OCI-LY1 (cell line): ENCODE measurements around the gene SYNJ2BP.
"Not testable (repeated sequence)": the region's sequence is repeated elsewhere in the genome, so short reads cannot be mapped to it uniquely, and the experiment has no call there.

Source experiments
- H2AFZ ChIP-seq: fragments of 200-600 bp; sonication (generic), shearing (Covaris generic); 2 replicates; pipeline ENCODE4 v1.6.0; 2014; ENCODE audit warnings: antibody characterized with exemption, mild to moderate bottlenecking, low read length
- H3F3A ChIP-seq: fragments of 200-600 bp; sonication (generic), shearing (Covaris generic); 2 replicates; pipeline ENCODE4 v1.6.0; 2014; ENCODE audit warnings: mild to moderate bottlenecking, antibody characterized with exemption, low read length, moderate library complexity; ENCODE audit not compliant: insufficient read depth
- H3K27ac ChIP-seq: fragments of 200-600 bp; sonication (generic); 2 replicates; pipeline ENCODE4 v1.5.1; 2014; ENCODE audit warnings: low read length, mixed run types, mild to moderate bottlenecking, low read depth; ENCODE audit not compliant: poor library complexity, severe bottlenecking
- H3K27me3 ChIP-seq: fragments of 200-600 bp; sonication (generic); 2 replicates; pipeline ENCODE4 v1.6.0; 2014; ENCODE audit warnings: antibody characterized with exemption, mild to moderate bottlenecking, low read length, moderate library complexity; ENCODE audit not compliant: insufficient read depth
- H3K36me3 ChIP-seq: fragments of 200-600 bp; sonication (generic); 2 replicates; pipeline ENCODE4 v1.6.1; 2014; ENCODE audit warnings: mild to moderate bottlenecking, antibody characterized with exemption, low read length, moderate library complexity, mixed read lengths; ENCODE audit not compliant: insufficient read depth
- H3K4me1 ChIP-seq: fragments of 200-600 bp; sonication (generic); 2 replicates; pipeline ENCODE4 v1.5.1; 2014; ENCODE audit warnings: mild to moderate bottlenecking, low read length, moderate library complexity; ENCODE audit not compliant: insufficient read depth, severe bottlenecking
- H3K4me2 ChIP-seq: fragments of 200-600 bp; sonication (generic), shearing (Covaris generic); 2 replicates; pipeline ENCODE4 v1.6.1; 2014; ENCODE audit warnings: low read length
- H3K4me3 ChIP-seq: fragments of 200-600 bp; sonication (generic); 2 replicates; pipeline ENCODE4 v1.5.1; 2014; ENCODE audit warnings: low read length, low read depth, mild to moderate bottlenecking, mixed read lengths; ENCODE audit not compliant: poor library complexity, severe bottlenecking
- H3K79me2 ChIP-seq: fragments of 200-600 bp; shearing (Covaris generic); 2 replicates; pipeline ENCODE4 v1.6.1; 2016; ENCODE audit warnings: mixed run types, low read length, mixed read lengths; ENCODE audit not compliant: insufficient read depth
- H3K9ac ChIP-seq: fragments of 200-600 bp; sonication (generic), shearing (Covaris generic); 2 replicates; pipeline ENCODE4 v1.6.1; 2014; ENCODE audit warnings: mild to moderate bottlenecking, low read length, mixed read lengths
- H3K9me2 ChIP-seq: fragments of 200-600 bp; sonication (generic), shearing (Covaris generic); 2 replicates; pipeline ENCODE4 v1.6.1; 2014; ENCODE audit warnings: low read depth, mild to moderate bottlenecking, low read length, mixed read lengths
- H3K9me3 ChIP-seq: fragments of 200-600 bp; shearing (Covaris generic); 2 replicates; pipeline ENCODE4 v1.6.1; 2014; ENCODE audit warnings: low read length, mixed read lengths
- H4K20me1 ChIP-seq: fragments of 200-600 bp; sonication (generic), shearing (Covaris generic); 2 replicates; pipeline ENCODE4 v1.6.0; 2016; ENCODE audit warnings: mild to moderate bottlenecking, low read length; ENCODE audit not compliant: insufficient read depth
- EZH2 ChIP-seq: fragments of 200-600 bp; sonication (generic), shearing (Covaris generic); IDR thresholded peaks from 2 replicates; pipeline ENCODE4 v1.8.0; 2017; ENCODE audit warnings: borderline replicate concordance, mixed run types, mild to moderate bottlenecking, antibody characterized with exemption, low read length, moderate library complexity, mixed read lengths
- TF ChIP-seq, protein P1 (sequence below): fragments of 200-600 bp; sonication (generic), shearing (Covaris generic); IDR thresholded peaks from 2 replicates; pipeline ENCODE4 v1.5.1; 2017; ENCODE audit warnings: mild to moderate bottlenecking, antibody characterized with exemption, low read length, moderate library complexity, mixed read lengths

SYNJ2BP gene

DNA sequence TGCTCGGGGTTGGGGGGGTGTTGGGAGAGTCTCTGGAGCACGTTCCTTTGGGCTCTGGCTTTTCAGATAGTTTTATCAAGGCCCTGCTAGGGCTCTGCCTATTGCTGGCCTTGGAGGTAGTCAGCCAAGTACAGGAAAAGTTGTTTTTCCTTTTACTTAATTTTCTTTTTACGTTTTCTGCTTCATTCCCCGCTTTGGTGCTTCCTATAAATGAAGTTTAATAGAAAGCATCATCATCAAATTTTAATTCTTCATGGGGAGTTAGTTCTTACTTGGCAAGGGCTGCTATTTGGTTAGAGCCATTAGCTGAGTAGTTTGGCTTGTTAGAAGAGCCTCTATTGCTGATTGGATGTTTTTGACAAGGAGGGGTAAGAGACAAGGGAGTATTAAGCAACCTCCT, 20.0 kb upstream of the SYNJ2BP start:
- Histone ChIP-seq H3K9ac (no peak overlapping the region), H3K27me3 (no peaks in the 10 kb centered on the region), H3K36me3 (no peaks in the 10 kb centered on the region), H3K4me2 (no peak overlapping the region), H4K20me1 (no peaks in the 10 kb centered on the region), H2AFZ (no peak overlapping the region), H3F3A (no peaks in the 10 kb centered on the region), H3K79me2 (no peaks in the 10 kb centered on the region), H3K4me3 (no peak overlapping the region), H3K9me2 (no peaks in the 10 kb centered on the region), H3K27ac (no peak overlapping the region), H3K9me3 (no peaks in the 10 kb centered on the region), H3K4me1 (no peaks in the 10 kb centered on the region)
- no peak for TF ChIP-seq EZH2
- TF ChIP-seq, protein P1, sequence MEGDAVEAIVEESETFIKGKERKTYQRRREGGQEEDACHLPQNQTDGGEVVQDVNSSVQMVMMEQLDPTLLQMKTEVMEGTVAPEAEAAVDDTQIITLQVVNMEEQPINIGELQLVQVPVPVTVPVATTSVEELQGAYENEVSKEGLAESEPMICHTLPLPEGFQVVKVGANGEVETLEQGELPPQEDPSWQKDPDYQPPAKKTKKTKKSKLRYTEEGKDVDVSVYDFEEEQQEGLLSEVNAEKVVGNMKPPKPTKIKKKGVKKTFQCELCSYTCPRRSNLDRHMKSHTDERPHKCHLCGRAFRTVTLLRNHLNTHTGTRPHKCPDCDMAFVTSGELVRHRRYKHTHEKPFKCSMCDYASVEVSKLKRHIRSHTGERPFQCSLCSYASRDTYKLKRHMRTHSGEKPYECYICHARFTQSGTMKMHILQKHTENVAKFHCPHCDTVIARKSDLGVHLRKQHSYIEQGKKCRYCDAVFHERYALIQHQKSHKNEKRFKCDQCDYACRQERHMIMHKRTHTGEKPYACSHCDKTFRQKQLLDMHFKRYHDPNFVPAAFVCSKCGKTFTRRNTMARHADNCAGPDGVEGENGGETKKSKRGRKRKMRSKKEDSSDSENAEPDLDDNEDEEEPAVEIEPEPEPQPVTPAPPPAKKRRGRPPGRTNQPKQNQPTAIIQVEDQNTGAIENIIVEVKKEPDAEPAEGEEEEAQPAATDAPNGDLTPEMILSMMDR: no peak

DNA sequence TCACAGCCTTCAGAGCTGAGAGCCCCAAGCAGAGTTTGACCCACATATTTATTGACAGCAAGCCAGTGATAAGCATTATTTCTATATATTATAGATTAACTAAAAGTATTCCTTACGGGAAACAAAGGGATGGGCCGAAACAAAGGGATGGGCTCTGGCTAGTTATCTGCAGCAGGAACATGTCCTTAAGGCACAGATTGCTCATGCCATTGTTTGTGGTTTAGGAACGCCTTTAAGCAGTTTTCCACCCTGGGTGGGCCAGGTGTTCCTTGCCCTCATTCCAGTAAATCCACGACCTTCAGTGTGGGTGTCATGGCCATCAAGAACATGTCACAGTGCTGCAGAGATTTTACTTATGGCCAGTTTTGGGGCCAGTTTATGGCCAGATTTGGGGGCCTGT, 9.7 kb upstream of the SYNJ2BP start:
- not testable (repeated sequence) for H4K20me1 ChIP-seq, H3K9me3 ChIP-seq, H2AFZ ChIP-seq

DNA sequence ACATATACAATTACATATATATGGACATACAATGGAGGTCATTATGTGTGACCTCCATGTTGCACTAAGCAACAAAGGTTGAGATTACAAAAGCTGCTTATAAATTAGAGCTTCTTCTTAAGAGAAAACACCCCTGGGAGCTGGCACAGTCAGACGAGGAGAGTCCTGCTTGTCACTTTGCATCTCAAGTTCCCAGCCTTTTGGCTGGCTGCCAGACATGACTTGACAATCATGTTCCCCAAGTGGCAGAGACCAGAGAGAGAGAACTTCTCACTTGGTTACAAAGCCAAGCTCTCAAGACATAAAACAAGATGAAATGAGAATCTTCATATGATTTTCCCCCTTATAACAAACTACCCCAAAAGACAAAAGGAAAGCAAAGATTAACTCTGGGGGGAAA, 8.5 kb upstream of the SYNJ2BP start:
- TF ChIP-seq, protein P1: no peak
- no peak for TF ChIP-seq EZH2
- Histone ChIP-seq H3F3A (no peaks in the 10 kb centered on the region), H3K9ac (no peak overlapping the region)

More for the DNA sequence above, 9.7 kb upstream of the SYNJ2BP start:
- not testable (repeated sequence) for H3K4me2 ChIP-seq, H3K27ac ChIP-seq, H3K9ac ChIP-seq, H3K4me1 ChIP-seq, H3K79me2 ChIP-seq, H3F3A ChIP-seq, H3K4me3 ChIP-seq, H3K9me2 ChIP-seq, H3K27me3 ChIP-seq, H3K36me3 ChIP-seq

DNA sequence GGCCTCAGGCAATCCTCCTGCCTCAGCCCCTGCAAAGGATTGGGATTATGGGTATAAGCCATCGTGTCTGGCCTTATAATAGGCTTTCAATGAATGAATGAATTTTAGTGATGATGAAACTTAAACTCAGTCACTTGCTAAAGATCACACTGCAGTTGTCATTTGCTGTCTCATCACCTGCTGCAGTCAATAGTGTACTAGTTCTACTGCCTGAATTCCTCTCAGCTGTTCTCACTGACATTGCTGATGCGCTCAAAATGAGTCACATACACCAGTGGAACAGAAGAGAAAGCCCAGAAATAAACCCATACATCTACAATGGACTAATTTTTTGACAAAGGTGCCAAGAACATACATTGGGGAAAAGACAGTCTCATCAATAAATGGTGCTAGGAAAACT, 5.6 kb upstream of the SYNJ2BP start:
- Histone ChIP-seq H3K4me1 (no peaks in the 10 kb centered on the region), H3F3A (no peaks in the 10 kb centered on the region), H3K36me3 (no peaks in the 10 kb centered on the region), H2AFZ (no peak overlapping the region), H4K20me1 (no peaks in the 10 kb centered on the region), H3K4me3 (no peak overlapping the region), H3K27me3 (no peaks in the 10 kb centered on the region), H3K27ac (no peak overlapping the region), H3K4me2 (no peak overlapping the region), H3K9me2 (no peaks in the 10 kb centered on the region), H3K9me3 (no peaks in the 10 kb centered on the region), H3K9ac (no peak overlapping the region), H3K79me2 (no peaks in the 10 kb centered on the region)
- no peak for TF ChIP-seq EZH2
- TF ChIP-seq, protein P1: no peak

More for the DNA sequence above, 8.5 kb upstream of the SYNJ2BP start:
- H3K27me3 ChIP-seq: no peaks in the 10 kb centered on the region
- H3K79me2 ChIP-seq: no peaks in the 10 kb centered on the region
- no peak overlapping the region for H3K4me2 ChIP-seq
- H3K27ac ChIP-seq: no peak overlapping the region
- no peaks in the 10 kb centered on the region for H3K4me1 ChIP-seq
- no peaks in the 10 kb centered on the region for H4K20me1 ChIP-seq
- no peaks in the 10 kb centered on the region for H3K36me3 ChIP-seq
- H2AFZ ChIP-seq: no peak overlapping the region
- H3K9me3 ChIP-seq: no peaks in the 10 kb centered on the region
- no peaks in the 10 kb centered on the region for H3K9me2 ChIP-seq
- no peak overlapping the region for H3K4me3 ChIP-seq

DNA sequence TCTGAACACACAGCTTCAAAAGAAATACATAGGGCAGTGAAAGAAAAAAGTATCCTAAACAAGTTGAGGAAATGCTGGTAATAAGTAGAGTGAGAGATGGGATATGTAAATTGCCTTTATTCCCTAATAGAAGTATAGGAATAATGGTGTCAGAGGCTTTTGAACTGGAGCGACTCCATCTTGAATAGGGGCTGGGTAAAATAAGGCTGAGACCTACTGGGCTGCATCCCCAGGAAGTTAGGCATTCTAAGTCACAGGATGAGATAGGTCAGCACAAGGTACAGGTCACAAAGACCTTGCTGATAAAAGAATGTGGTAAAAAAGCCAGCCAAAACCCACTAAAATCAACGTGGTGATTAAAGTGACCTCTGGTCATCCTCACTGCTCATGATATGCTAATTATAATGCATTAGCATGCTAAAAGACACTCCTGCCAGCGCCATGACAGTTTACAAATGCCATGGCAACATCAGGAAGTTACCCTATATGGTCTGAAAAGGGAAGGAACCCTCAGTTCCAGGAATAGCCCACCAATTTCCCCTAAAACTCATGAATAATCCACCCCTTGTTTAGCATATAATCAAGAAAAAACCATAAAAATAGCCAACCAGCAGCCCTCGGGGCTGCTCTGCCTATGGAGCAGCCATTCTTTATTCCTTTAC, 2.5 kb upstream of the SYNJ2BP start:
- H3K4me2 ChIP-seq, H3K9me2 ChIP-seq, H3K27ac ChIP-seq, H3K9ac ChIP-seq, H3K9me3 ChIP-seq, H3K4me3 ChIP-seq, H3K27me3 ChIP-seq, H3K79me2 ChIP-seq, H3K36me3 ChIP-seq, H2AFZ ChIP-seq, H3F3A ChIP-seq, H4K20me1 ChIP-seq, H3K4me1 ChIP-seq: not testable (repeated sequence)
